HEK293 (cell line): ENCODE measurements around the gene TXN2.

Experiments
- CTCF ChIA-PET: fragments of 350-600 bp; formaldehyde crosslinking; extraction: SDS; loops from one replicate; lab custom pipeline; 2021; ENCODE audit warnings: antibody characterized with exemption; lab: Yijun Ruan, JAX
- POLR2A ChIA-PET: fragments of 300-600 bp; formaldehyde crosslinking; extraction: SDS; loops from one replicate; lab custom pipeline; 2020; ENCODE audit warnings: antibody characterized with exemption, inconsistent platforms; lab: Yijun Ruan, JAX
- H3K27ac ChIP-seq: fragments of 200-500 bp; sonication (Bioruptor generic); 2 replicates; pipeline ENCODE4 v1.5.1; 2014; ENCODE audit warnings: low read depth, low read length, control low read depth, inconsistent platforms; ENCODE audit errors: extremely low read depth
- H3K36me3 ChIP-seq, 2 experiments: fragments of 200-500 bp in 1 of 2; sonication (Bioruptor generic) in 1 of 2; 1 replicate in 1 of 2; 2 replicates in 1 of 2; pipeline ENCODE4 v1.5.1; 2014 to 2017; ENCODE audit warnings: inconsistent platforms in 2 of 2, low read length in 2 of 2; ENCODE audit not compliant: control insufficient read depth in 2 of 2, insufficient read depth in 1 of 2
- H3K4me1 ChIP-seq: fragments of 200-500 bp; sonication (Bioruptor generic); 2 replicates; pipeline ENCODE4 v1.5.1; 2014; ENCODE audit warnings: mild to moderate bottlenecking, low read length, inconsistent platforms; ENCODE audit not compliant: control insufficient read depth, insufficient read depth
- H3K4me3 ChIP-seq: 2 replicates; pipeline ENCODE4 v1.5.1; 2011; ENCODE audit warnings: low read depth, mild to moderate bottlenecking, control low read depth, low read length, moderate library complexity
- H3K9me3 ChIP-seq: fragments of 200-500 bp; sonication (Bioruptor generic); 2 replicates; pipeline ENCODE4 v1.5.1; 2014; ENCODE audit warnings: low read depth, low read length, inconsistent platforms; ENCODE audit not compliant: control insufficient read depth, insufficient read depth
- SCRT1 ChIP-seq: fragments of 450-650 bp; formaldehyde crosslinking; IDR thresholded peaks from 2 replicates; pipeline ENCODE4 v1.5.1; 2016; ENCODE audit warnings: missing biosample characterization, missing genetic modification characterization, borderline replicate concordance
- SP2 ChIP-seq: fragments of 450-650 bp; formaldehyde crosslinking; IDR thresholded peaks from 2 replicates; pipeline ENCODE4 v1.5.1; 2016; ENCODE audit warnings: missing biosample characterization, missing genetic modification characterization
- ZBTB21 ChIP-seq: fragments of 450-650 bp; formaldehyde crosslinking; IDR thresholded peaks from 2 replicates; pipeline ENCODE4 v1.5.1; 2017; ENCODE audit warnings: missing biosample characterization, missing genetic modification characterization
- ZIC2 ChIP-seq: fragments of 450-650 bp; formaldehyde crosslinking; IDR thresholded peaks from 2 replicates; pipeline ENCODE4 v1.5.1; 2016; ENCODE audit warnings: missing biosample characterization, missing genetic modification characterization
- ZNF112 ChIP-seq: fragments of 450-650 bp; formaldehyde crosslinking; IDR thresholded peaks from 2 replicates; pipeline ENCODE4 v1.5.0; 2017; ENCODE audit warnings: missing biosample characterization, missing genetic modification characterization
- ZNF174 ChIP-seq: fragments of 450-650 bp; formaldehyde crosslinking; IDR thresholded peaks from 2 replicates; pipeline ENCODE4 v1.5.0; 2017; ENCODE audit warnings: missing biosample characterization, mild to moderate bottlenecking, missing genetic modification characterization
- ZNF221 ChIP-seq: fragments of 450-650 bp; formaldehyde crosslinking; IDR thresholded peaks from 2 replicates; pipeline ENCODE4 v1.5.1; 2017; ENCODE audit warnings: missing biosample characterization, missing genetic modification characterization, borderline replicate concordance
- ZNF266 ChIP-seq: fragments of 450-650 bp; formaldehyde crosslinking; IDR thresholded peaks from 2 replicates; pipeline ENCODE4 v1.5.1; 2016; ENCODE audit warnings: missing biosample characterization, missing genetic modification characterization, low read depth
- ZNF394 ChIP-seq: fragments of 450-650 bp; formaldehyde crosslinking; IDR thresholded peaks from 2 replicates; pipeline ENCODE4 v1.5.1; 2016; ENCODE audit warnings: missing biosample characterization, missing genetic modification characterization, mild to moderate bottlenecking, moderate library complexity, borderline replicate concordance
- ZNF544 ChIP-seq: fragments of 450-650 bp; formaldehyde crosslinking; IDR thresholded peaks from 2 replicates; pipeline ENCODE4 v1.5.0; 2017; ENCODE audit warnings: missing biosample characterization, missing genetic modification characterization
- ZNF585B ChIP-seq: fragments of 450-650 bp; formaldehyde crosslinking; IDR thresholded peaks from 2 replicates; pipeline ENCODE4 v1.5.1; 2016; ENCODE audit warnings: missing biosample characterization, missing genetic modification characterization
- ZNF701 ChIP-seq: fragments of 450-650 bp; formaldehyde crosslinking; IDR thresholded peaks from 2 replicates; pipeline ENCODE4 v1.5.1; 2016; ENCODE audit warnings: missing biosample characterization, missing genetic modification characterization
- ZNF747 ChIP-seq: fragments of 450-650 bp; formaldehyde crosslinking; IDR thresholded peaks from 2 replicates; pipeline ENCODE4 v1.5.1; 2016; ENCODE audit warnings: missing biosample characterization, missing genetic modification characterization
- ZNF785 ChIP-seq: fragments of 450-650 bp; formaldehyde crosslinking; IDR thresholded peaks from 2 replicates; pipeline ENCODE4 v1.5.1; 2016; ENCODE audit warnings: missing biosample characterization, missing genetic modification characterization
- TF ChIP-seq, protein P1 (sequence below): fragments of 450-650 bp; formaldehyde crosslinking; IDR thresholded peaks from 2 replicates; pipeline ENCODE4 v1.5.1; 2016; ENCODE audit warnings: missing biosample characterization, missing genetic modification characterization
- TF ChIP-seq, protein P2 (sequence below): fragments of 450-650 bp; formaldehyde crosslinking; IDR thresholded peaks from 2 replicates; pipeline ENCODE4 v1.5.1; 2017; ENCODE audit warnings: missing biosample characterization, missing genetic modification characterization
- TF ChIP-seq, protein P3 (sequence below): fragments of 450-650 bp; formaldehyde crosslinking; IDR thresholded peaks from 2 replicates; pipeline ENCODE4 v1.5.1; 2016; ENCODE audit warnings: missing biosample characterization, missing genetic modification characterization
- TF ChIP-seq, protein P4 (sequence below): fragments of 450-650 bp; formaldehyde crosslinking; IDR thresholded peaks from 2 replicates; pipeline ENCODE4 v1.5.1; 2017; ENCODE audit warnings: missing biosample characterization, missing genetic modification characterization
- TF ChIP-seq, protein P5 (sequence below): fragments of 450-650 bp; formaldehyde crosslinking; IDR thresholded peaks from 2 replicates; pipeline ENCODE4 v1.5.1; 2016; ENCODE audit warnings: missing biosample characterization, missing genetic modification characterization

TXN2 gene

DNA sequence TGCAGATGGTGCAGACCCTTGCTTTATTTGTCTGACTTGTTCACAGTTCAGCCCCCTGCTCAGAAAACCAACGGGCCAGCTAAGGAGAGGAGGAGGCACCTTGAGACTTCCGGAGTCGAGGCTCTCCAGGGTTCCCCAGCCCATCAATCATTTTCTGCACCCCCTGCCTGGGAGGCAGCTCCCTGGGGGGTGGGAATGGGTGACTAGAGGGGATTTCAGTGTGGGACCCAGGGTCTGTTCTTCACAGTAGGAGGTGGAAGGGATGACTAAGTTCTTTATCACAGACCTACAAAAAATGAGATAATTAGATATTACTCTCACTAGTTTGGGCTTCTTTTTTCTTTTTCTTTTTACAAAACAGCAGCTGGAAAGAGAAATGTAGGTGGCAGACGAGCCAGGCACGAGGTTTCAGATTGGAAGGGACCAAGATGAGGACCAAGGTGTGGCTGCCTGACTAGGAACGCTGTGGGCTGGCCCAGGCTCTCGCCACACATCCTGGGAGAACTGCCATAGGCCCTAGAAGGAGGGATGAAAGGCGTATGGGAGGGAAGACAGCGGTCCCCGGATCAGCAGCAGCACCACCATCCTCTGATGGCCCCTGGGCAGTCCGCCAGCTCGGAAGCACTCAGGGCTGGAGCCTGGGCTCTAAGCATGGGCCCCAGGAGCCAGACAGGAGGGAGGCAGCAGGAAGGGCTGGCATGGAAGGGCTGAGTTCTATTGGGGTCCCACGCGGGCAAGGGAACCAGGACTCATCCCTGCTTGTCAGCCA is 14.2 kb downstream of the TXN2 start (continued):
- TF ChIP-seq ZNF785 (tag by site-specific recombination) (no peak), ZNF221 (tag by site-specific recombination) (no peak), SP2 (tag by site-specific recombination) (peak; percentile 53)
- TF ChIP-seq, protein P1, sequence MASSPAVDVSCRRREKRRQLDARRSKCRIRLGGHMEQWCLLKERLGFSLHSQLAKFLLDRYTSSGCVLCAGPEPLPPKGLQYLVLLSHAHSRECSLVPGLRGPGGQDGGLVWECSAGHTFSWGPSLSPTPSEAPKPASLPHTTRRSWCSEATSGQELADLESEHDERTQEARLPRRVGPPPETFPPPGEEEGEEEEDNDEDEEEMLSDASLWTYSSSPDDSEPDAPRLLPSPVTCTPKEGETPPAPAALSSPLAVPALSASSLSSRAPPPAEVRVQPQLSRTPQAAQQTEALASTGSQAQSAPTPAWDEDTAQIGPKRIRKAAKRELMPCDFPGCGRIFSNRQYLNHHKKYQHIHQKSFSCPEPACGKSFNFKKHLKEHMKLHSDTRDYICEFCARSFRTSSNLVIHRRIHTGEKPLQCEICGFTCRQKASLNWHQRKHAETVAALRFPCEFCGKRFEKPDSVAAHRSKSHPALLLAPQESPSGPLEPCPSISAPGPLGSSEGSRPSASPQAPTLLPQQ (tag by site-specific recombination) = peak; percentile 65; the same call in 1 of the 2 replicates

DNA sequence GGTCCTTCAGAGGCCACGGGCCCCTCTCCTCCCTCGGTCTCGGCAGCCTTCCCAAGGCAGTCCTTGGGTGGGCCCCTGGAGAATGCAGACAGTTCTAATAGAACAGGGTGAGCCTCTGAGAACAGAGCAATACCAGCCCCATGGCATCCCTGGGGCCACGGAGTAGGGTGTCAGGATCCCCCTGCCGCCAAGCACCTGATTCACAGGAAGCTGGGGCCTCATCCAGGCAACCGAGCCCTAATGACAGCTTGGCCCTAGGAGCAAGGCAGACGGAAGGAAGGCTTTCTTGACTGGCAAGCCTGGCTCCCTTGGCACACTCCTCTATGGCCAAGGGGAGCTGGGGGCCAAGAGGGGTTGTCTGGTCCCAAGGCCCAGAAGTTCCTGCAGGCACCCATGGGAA is 15.2 kb downstream of the TXN2 start:
- Histone ChIP-seq H3K4me1 (peaks cover 21% of the 10 kb centered on the region), H3K9me3 (no peaks in the 10 kb centered on the region), H3K27ac (peak overlapping the region; percentile 71), H3K4me3 (no peak overlapping the region), H3K36me3 (peaks cover 3 to 43% of the 10 kb centered on the region in 2 experiments; a peak in 2 of 3 replicates)
- POLR2A ChIA-PET = interaction anchor here (0.8 to 3.3 kb wide), 13 partner anchors 11 to 139 kb away, joined by 3 to 23 read pairs (median 8); partner anchors contain the start of genes MYH9 and TXN2
- CTCF ChIA-PET = interaction anchor here (0.5 to 7.3 kb wide), 6 partner anchors 20 to 510 kb away, joined by 3 to 132 read pairs (median 6); no protein-coding TSS in a partner anchor
- TF ChIP-seq, protein P2, sequence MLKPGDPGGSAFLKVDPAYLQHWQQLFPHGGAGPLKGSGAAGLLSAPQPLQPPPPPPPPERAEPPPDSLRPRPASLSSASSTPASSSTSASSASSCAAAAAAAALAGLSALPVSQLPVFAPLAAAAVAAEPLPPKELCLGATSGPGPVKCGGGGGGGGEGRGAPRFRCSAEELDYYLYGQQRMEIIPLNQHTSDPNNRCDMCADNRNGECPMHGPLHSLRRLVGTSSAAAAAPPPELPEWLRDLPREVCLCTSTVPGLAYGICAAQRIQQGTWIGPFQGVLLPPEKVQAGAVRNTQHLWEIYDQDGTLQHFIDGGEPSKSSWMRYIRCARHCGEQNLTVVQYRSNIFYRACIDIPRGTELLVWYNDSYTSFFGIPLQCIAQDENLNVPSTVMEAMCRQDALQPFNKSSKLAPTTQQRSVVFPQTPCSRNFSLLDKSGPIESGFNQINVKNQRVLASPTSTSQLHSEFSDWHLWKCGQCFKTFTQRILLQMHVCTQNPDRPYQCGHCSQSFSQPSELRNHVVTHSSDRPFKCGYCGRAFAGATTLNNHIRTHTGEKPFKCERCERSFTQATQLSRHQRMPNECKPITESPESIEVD = no peak
- no peak for TF ChIP-seq ZNF585B (tag by site-specific recombination)
- no peak for TF ChIP-seq SCRT1
- TF ChIP-seq, protein P3, sequence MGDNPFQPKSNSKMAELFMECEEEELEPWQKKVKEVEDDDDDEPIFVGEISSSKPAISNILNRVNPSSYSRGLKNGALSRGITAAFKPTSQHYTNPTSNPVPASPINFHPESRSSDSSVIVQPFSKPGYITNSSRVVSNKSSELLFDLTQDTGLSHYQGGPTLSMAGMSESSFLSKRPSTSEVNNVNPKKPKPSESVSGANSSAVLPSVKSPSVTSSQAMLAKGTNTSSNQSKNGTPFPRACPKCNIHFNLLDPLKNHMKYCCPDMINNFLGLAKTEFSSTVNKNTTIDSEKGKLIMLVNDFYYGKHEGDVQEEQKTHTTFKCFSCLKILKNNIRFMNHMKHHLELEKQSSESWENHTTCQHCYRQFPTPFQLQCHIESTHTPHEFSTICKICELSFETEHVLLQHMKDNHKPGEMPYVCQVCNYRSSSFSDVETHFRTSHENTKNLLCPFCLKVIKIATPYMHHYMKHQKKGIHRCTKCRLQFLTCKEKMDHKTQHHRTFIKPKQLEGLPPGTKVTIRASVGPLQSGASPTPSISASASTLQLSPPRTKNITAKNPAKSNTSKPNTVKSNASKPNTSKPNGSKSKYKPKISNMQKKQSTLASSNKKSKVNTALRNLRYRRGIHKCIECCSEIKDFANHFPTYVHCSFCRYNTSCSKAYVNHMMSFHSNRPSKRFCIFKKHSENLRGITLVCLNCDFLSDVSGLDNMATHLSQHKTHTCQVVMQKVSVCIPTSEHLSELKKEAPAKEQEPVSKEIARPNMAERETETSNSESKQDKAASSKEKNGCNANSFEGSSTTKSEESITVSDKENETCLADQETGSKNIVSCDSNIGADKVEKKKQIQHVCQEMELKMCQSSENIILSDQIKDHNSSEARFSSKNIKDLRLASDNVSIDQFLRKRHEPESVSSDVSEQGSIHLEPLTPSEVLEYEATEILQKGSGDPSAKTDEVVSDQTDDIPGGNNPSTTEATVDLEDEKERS = no peak
- TF ChIP-seq, protein P4, sequence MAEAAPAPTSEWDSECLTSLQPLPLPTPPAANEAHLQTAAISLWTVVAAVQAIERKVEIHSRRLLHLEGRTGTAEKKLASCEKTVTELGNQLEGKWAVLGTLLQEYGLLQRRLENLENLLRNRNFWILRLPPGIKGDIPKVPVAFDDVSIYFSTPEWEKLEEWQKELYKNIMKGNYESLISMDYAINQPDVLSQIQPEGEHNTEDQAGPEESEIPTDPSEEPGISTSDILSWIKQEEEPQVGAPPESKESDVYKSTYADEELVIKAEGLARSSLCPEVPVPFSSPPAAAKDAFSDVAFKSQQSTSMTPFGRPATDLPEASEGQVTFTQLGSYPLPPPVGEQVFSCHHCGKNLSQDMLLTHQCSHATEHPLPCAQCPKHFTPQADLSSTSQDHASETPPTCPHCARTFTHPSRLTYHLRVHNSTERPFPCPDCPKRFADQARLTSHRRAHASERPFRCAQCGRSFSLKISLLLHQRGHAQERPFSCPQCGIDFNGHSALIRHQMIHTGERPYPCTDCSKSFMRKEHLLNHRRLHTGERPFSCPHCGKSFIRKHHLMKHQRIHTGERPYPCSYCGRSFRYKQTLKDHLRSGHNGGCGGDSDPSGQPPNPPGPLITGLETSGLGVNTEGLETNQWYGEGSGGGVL (tag by site-specific recombination) = no peak
- TF ChIP-seq ZNF266 (tag by site-specific recombination) = no peak
- TF ChIP-seq ZNF747 = no peak
- no peak for TF ChIP-seq ZNF394
- TF ChIP-seq, protein P5, sequence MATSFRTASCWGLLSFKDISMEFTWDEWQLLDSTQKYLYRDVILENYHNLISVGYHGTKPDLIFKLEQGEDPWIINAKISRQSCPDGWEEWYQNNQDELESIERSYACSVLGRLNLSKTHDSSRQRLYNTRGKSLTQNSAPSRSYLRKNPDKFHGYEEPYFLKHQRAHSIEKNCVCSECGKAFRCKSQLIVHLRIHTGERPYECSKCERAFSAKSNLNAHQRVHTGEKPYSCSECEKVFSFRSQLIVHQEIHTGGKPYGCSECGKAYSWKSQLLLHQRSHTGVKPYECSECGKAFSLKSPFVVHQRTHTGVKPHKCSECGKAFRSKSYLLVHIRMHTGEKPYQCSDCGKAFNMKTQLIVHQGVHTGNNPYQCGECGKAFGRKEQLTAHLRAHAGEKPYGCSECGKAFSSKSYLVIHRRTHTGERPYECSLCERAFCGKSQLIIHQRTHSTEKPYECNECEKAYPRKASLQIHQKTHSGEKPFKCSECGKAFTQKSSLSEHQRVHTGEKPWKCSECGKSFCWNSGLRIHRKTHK (tag by site-specific recombination) = no peak
- no peak for TF ChIP-seq ZIC2 (tag by site-specific recombination)
- no peak for TF ChIP-seq ZNF701 (tag by site-specific recombination)
- TF ChIP-seq ZNF544 (tag by site-specific recombination) = no peak
- no peak for TF ChIP-seq ZBTB21 (tag by site-specific recombination)
- no peak for TF ChIP-seq ZNF112 (tag by site-specific recombination)
- TF ChIP-seq ZNF785 (tag by site-specific recombination) = no peak
- TF ChIP-seq ZNF174 (tag by site-specific recombination) = no peak
